Gastroesophageal sphincter (tissue), 4 donors: Measurements from ENCODE around the gene LY86. TPM values are rescaled to one million over a fixed set of nuclear protein-coding genes. Genes with fewer than 3 reads are reported as not detected.

Experiments used
- ATAC-seq: fragments of 150-250 bp; one replicate; pipeline ENCODE4 v1.9.1; 2016; ENCODE audit warnings: mild to moderate bottlenecking, moderate library complexity
- H3K27ac ChIP-seq, 4 donors: fragments of 200-600 bp; sonication (generic) in 3 of 4; 1 replicate in 3 of 4; 2 replicates in 1 of 4; pipeline ENCODE4 v1.5.1; 2016 to 2019
- H3K27me3 ChIP-seq: fragments of 200-600 bp; sonication (generic); one replicate; pipeline ENCODE4 v1.5.1; 2019
- H3K36me3 ChIP-seq, 2 donors: fragments of 200-600 bp; sonication (generic); one replicate each; pipeline ENCODE4 v1.5.1; 2019; ENCODE audit warnings: control low read depth in 1 of 2
- H3K4me1 ChIP-seq, 3 donors: fragments of 200-600 bp; sonication (generic); 1 replicate in 2 of 3; 2 replicates in 1 of 3; pipeline ENCODE4 v1.5.1; 2016 to 2019; ENCODE audit warnings: control low read depth in 2 of 3
- H3K4me3 ChIP-seq, 2 donors: fragments of 200-600 bp; sonication (generic); one replicate each; pipeline ENCODE4 v1.5.1; 2019; ENCODE audit warnings: mild to moderate bottlenecking in 1 of 2, moderate library complexity in 1 of 2
- H3K9me3 ChIP-seq, 3 donors: fragments of 200-600 bp; sonication (generic); one replicate each; pipeline ENCODE4 v1.5.1; 2017 to 2019; ENCODE audit warnings: control low read depth in 2 of 3
- EP300 ChIP-seq: sonication (generic); formaldehyde crosslinking; IDR thresholded peaks from one replicate; pipeline ENCODE4 v1.6.1; 2017; ENCODE audit warnings: antibody characterized with exemption, mild to moderate bottlenecking
- POLR2A ChIP-seq, 2 donors: fragments of 450-650 bp; IDR thresholded peaks; one replicate each; pipeline ENCODE4 v1.6.1; 2017; ENCODE audit warnings: antibody characterized with exemption in 2 of 2, mild to moderate bottlenecking in 2 of 2, moderate library complexity in 1 of 2
- POLR2AphosphoS5 ChIP-seq: sonication (generic); formaldehyde crosslinking; IDR thresholded peaks from one replicate; pipeline ENCODE4 v1.6.1; 2017; ENCODE audit warnings: antibody characterized with exemption
- WGBS, 2 donors: methylation state at CpG; one replicate each; pipeline ENCODE4 v1.1.5; 2018; ENCODE audit warnings: low coverage in 1 of 2; 5-methylcytosine and 5-hydroxymethylcytosine counted together
- total RNA-seq, 4 donors: library from RNA; depleted of rRNA; stranded (reverse); fragments of >200 nt; gene quantifications; one replicate each; pipeline ENCODE4 v1.1.0, GENCODE V29; 2016
- TF ChIP-seq, protein P1 (sequence below), 4 experiments: fragments of 200-600 bp in 2 of 4; fragments of 450-650 bp in 2 of 4; sonication (generic) in 1 of 4; IDR thresholded peaks; one replicate each; pipeline ENCODE4 v1.5.1; 2017 to 2019; ENCODE audit warnings: antibody characterized with exemption in 4 of 4, mild to moderate bottlenecking in 2 of 4, moderate library complexity in 2 of 4

The LY86 gene
- total RNA-seq, 4 donors from 2014 or later: 2.2 to 3.9 (median 3.9) TPM; not detected in 1

GRCh38 chr6:6600875-6601274 lies 12.4 kb downstream of the LY86 start:
- WGBS, 2 donors: 54 to 62% methylated on average over 4 of the region's 4 CpGs
- H3K4me3 ChIP-seq: no peak overlapping the region
- H3K9me3 ChIP-seq: peaks cover 0 to 15% (median 0%) of the 10 kb centered on the region in 3 donors
- H3K36me3 ChIP-seq: no peaks in the 10 kb centered on the region
- H3K4me1 ChIP-seq: no peaks in the 10 kb centered on the region
- ATAC-seq: no peak
- TF ChIP-seq POLR2AphosphoS5 (no peak), POLR2A (IDR thresholded peaks at IDR 0.05) (no peak), EP300 (no peak)
- TF ChIP-seq, protein P1, sequence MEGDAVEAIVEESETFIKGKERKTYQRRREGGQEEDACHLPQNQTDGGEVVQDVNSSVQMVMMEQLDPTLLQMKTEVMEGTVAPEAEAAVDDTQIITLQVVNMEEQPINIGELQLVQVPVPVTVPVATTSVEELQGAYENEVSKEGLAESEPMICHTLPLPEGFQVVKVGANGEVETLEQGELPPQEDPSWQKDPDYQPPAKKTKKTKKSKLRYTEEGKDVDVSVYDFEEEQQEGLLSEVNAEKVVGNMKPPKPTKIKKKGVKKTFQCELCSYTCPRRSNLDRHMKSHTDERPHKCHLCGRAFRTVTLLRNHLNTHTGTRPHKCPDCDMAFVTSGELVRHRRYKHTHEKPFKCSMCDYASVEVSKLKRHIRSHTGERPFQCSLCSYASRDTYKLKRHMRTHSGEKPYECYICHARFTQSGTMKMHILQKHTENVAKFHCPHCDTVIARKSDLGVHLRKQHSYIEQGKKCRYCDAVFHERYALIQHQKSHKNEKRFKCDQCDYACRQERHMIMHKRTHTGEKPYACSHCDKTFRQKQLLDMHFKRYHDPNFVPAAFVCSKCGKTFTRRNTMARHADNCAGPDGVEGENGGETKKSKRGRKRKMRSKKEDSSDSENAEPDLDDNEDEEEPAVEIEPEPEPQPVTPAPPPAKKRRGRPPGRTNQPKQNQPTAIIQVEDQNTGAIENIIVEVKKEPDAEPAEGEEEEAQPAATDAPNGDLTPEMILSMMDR (IDR thresholded peaks at IDR 0.05): no peak
- peaks cover 7% of the 10 kb centered on the region for H3K27me3 ChIP-seq
- no peak overlapping the region for H3K27ac ChIP-seq

DNA sequence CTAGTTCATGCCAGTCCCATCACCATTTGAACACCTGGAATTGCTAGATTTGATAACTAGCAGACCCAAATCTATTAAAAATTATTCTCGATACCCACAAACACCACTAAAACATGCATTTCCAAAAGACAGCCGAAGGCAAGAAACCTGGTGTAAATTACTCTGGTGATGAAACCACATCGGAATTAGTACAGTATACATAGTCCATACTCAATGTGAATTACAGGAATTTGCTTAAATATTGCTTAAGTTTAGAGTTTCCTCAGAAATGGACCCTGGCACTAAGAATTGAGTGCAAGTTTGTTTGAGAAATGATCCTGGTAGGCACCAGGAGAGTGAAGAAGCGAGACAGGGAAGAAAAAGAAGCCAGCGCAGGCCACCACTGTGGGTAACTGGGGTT lies 13.7 kb downstream of the LY86 start:
- Histone ChIP-seq H3K27ac (no peak overlapping the region), H3K27me3 (peaks cover 7% of the 10 kb centered on the region), H3K36me3 (no peaks in the 10 kb centered on the region), H3K9me3 (peaks cover 0 to 15% (median 0%) of the 10 kb centered on the region in 3 donors), H3K4me3 (no peak overlapping the region), H3K4me1 (no peaks in the 10 kb centered on the region)
- 84 to 97% methylated on average over 3 to 5 of the region's 5 CpGs for WGBS, 2 donors
- TF ChIP-seq EP300: no peak
- TF ChIP-seq POLR2AphosphoS5: no peak
- TF ChIP-seq POLR2A (IDR thresholded peaks at IDR 0.05): no peak
- TF ChIP-seq, protein P1 (IDR thresholded peaks at IDR 0.05): no peak
- ATAC-seq: no peak

- H3K4me1 ChIP-seq: no peaks in the 10 kb centered on the region
- 67 to 100% methylated on average over 1 of the region's 1 CpG for WGBS, 2 donors
- no peak for ATAC-seq
- H3K36me3 ChIP-seq: no peaks in the 10 kb centered on the region
- peaks cover 7% of the 10 kb centered on the region for H3K27me3 ChIP-seq
- H3K9me3 ChIP-seq: peaks cover 0 to 15% (median 0%) of the 10 kb centered on the region in 3 donors
- TF ChIP-seq POLR2AphosphoS5: no peak
- TF ChIP-seq, protein P1 (IDR thresholded peaks at IDR 0.05): no peak
- TF ChIP-seq POLR2A (IDR thresholded peaks at IDR 0.05): no peak
- TF ChIP-seq EP300: no peak
- H3K4me3 ChIP-seq: no peak overlapping the region
- no peak overlapping the region for H3K27ac ChIP-seq
Observed at GRCh38 chr6:6603317-6603716, 14.8 kb downstream of the LY86 start.

DNA sequence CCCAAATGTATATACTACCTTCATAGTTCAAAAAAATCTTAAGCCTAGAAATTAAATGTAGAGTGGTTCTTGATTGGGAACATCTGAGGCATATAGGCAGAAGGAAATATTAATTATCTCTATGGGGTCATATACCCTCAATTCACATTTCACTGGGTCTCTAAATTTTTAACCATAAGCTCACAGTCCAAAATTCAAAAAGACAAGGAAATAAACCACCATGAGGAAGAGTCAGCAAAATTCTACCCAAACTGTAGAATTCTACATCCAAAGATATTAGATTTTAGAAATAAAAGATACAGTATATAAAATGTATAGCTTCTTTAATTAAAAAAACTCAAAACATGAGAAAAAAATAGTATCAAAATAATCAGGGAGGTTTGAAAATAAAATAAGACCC lies 15.5 kb downstream of the LY86 start:
- peaks cover 0 to 15% (median 0%) of the 10 kb centered on the region in 3 donors for H3K9me3 ChIP-seq
- H3K36me3 ChIP-seq: no peaks in the 10 kb centered on the region
- no peak for ATAC-seq
- no peak overlapping the region for H3K27ac ChIP-seq
- peaks cover 7% of the 10 kb centered on the region for H3K27me3 ChIP-seq
- no peak overlapping the region for H3K4me3 ChIP-seq
- H3K4me1 ChIP-seq: no peaks in the 10 kb centered on the region
- no peak for TF ChIP-seq EP300
- no peak for TF ChIP-seq POLR2A (IDR thresholded peaks at IDR 0.05)
- TF ChIP-seq, protein P1 (IDR thresholded peaks at IDR 0.05): no peak
- TF ChIP-seq POLR2AphosphoS5: no peak

DNA sequence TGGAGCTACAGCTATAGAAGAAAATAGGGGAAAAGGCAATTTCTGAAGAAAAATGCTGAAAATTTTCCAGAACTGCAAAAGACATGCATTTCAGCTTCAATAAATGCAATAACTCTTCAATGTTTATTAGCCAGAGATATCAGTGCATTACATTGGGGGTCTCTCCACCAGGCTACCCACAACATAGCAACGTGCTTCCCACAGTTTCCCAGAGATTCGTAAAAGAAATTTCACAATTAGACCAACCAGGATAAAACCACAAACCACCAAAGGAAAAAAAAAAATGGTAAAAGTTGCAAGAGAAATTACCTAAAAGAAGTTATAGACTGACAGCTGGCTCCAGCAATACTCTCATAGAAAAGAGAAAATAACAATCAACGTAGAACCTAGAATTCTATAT lies 16.0 kb downstream of the LY86 start:
- no peak overlapping the region for H3K27ac ChIP-seq
- 76 to 88% methylated on average over 1 to 3 of the region's 3 CpGs for WGBS, 2 donors
- no peak overlapping the region for H3K4me3 ChIP-seq
- TF ChIP-seq, protein P1 (IDR thresholded peaks at IDR 0.05): no peak
- TF ChIP-seq POLR2AphosphoS5 (no peak), POLR2A (IDR thresholded peaks at IDR 0.05) (no peak), EP300 (no peak)
- ATAC-seq: no peak
- peaks cover 4% of the 10 kb centered on the region for H3K27me3 ChIP-seq
- peaks cover 0 to 15% (median 0%) of the 10 kb centered on the region in 3 donors for H3K9me3 ChIP-seq
- H3K4me1 ChIP-seq: no peaks in the 10 kb centered on the region
- H3K36me3 ChIP-seq: no peaks in the 10 kb centered on the region
